ENCODE data around the gene CPNE1. TPM values are rescaled to one million over a fixed set of nuclear protein-coding genes. Genes with fewer than 3 reads are reported as not detected.

The CPNE1 gene
- total RNA-seq, 4 donors from 2014 or later, result 43.3 to 238 (median 103) TPM

DNA sequence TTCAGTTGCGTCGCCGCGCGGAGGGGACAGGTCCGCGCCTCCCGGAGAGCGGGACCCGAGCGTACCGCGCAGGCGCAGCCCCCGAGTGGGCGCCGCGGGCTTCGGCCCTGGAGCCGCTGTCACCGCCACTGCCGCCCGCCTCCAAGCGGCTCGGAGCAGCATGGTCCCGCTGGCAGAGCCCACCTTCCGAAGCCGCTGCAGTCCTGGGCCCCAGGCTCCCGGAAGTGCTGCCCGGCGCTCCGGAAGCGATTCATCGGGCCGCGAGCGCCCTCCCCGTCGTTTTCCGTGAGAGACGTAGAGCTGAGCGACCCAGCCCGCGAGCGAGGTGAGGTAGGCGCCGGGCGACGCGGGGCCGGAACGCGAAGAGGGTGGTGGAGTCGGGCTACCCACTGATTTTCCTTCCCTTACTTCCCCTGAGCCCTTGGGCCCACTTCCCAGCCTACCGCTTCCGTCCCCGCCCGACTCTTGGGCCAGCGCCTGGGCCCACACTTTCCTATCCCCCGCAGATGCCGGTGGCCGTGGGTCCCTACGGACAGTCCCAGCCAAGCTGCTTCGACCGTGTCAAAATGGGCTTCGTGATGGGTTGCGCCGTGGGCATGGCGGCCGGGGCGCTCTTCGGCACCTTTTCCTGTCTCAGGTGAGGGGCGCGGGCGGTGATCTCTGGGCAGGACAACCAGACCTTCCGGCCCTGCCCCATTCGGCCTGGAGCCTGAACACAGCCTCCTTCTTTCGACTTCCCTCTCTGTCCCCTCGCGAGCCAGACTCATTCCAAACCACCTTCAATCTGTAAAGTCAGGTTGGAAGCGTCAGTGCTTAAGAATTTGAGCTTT is 34.6 kb upstream of the CPNE1 start, which contains the start of the genes NFS1 and ROMO1:
TSS of gene NFS1 (minus strand) at position 226 of the 830 bp plus-strand sequence. CDS start at position 162, 64 bp downstream.
TSS of gene ROMO1 (plus strand) at position 279 of the 830 bp plus-strand sequence. CDS start at position 507, 228 bp downstream.
- Histone ChIP-seq H3K36me3 (peaks cover 41% of the 10 kb centered on the region), H3K27ac (peak within 1 kb of the TSS; percentile 89), H3K4me1 (peaks cover 29% of the 10 kb centered on the region), H3K27me3 (no peaks in the 10 kb centered on the region), H3K4me3 (peak within 1 kb of the TSS; percentile 81), H3K9me3 (no peaks in the 10 kb centered on the region)
- DNase-seq (ENCODE audit: low spot score in 2 of 2), result peak; percentile 91 to 93
- TF ChIP-seq POLR2A (IDR thresholded peaks at IDR 0.05), result peak in 1 of 2 donors; percentile 72
- no peak for TF ChIP-seq EP300 (IDR thresholded peaks at IDR 0.05)
- TF ChIP-seq, protein P1, sequence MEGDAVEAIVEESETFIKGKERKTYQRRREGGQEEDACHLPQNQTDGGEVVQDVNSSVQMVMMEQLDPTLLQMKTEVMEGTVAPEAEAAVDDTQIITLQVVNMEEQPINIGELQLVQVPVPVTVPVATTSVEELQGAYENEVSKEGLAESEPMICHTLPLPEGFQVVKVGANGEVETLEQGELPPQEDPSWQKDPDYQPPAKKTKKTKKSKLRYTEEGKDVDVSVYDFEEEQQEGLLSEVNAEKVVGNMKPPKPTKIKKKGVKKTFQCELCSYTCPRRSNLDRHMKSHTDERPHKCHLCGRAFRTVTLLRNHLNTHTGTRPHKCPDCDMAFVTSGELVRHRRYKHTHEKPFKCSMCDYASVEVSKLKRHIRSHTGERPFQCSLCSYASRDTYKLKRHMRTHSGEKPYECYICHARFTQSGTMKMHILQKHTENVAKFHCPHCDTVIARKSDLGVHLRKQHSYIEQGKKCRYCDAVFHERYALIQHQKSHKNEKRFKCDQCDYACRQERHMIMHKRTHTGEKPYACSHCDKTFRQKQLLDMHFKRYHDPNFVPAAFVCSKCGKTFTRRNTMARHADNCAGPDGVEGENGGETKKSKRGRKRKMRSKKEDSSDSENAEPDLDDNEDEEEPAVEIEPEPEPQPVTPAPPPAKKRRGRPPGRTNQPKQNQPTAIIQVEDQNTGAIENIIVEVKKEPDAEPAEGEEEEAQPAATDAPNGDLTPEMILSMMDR (IDR thresholded peaks at IDR 0.05), result peak in 1 of 2 donors; percentile 24
- peak in 2 of 3 donors; percentile 43 to 70 for TF ChIP-seq POLR2AphosphoS5 (IDR thresholded peaks at IDR 0.05)
- WGBS, result 0% methylated on average over 4 of the region's 81 CpGs

DNA sequence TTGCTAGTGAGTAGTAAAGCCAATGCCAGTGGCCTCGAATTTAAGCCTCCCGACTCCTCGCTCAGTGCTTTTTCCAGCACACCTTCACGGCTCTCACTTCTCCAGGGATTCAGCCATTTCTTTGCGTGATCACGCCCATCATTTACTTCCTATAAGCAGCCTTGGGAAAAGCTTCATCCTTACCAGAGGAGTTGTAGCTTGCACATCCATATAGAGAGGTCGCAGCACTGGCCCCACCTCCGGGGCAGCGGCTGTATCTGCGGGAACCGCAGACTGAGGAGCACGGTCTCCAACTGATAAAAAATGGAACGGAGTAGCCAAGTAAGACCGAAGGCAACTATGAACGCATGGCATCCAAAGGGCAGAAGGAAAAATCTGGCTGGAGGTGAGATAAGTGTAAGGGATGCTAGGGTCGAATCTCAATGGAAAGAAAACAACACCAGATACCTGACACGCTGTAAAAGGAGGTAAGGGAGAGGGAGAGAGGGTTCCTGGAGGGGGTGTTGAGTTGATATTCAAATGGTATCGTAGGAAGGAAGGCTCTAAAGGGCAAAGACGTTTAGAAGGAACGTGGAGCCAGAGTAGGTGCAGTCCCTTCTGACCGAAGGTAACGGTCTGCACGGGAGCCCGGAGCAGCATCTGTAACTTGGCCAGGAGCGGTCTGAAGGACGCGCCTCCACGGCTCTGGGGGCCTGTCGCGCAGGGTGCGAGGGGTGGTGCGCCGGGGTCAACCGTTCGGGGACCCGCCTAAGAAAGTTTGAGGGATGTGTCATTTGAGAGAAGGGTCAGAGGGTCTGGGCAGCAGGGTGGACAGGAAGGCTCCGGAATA is 33.8 kb upstream of the CPNE1 start:
- 7% methylated on average over 36 of the region's 37 CpGs for WGBS
- H3K27ac ChIP-seq, result peak overlapping the region; percentile 89
- H3K4me1 ChIP-seq, result peaks cover 29% of the 10 kb centered on the region
- DNase-seq (ENCODE audit: low spot score in 2 of 2), result peak in 1 of 2 donors; percentile 73
- peak overlapping the region; percentile 81 for H3K4me3 ChIP-seq
- H3K27me3 ChIP-seq, result no peaks in the 10 kb centered on the region
- H3K9me3 ChIP-seq, result no peaks in the 10 kb centered on the region
- TF ChIP-seq POLR2A (IDR thresholded peaks at IDR 0.05) (no peak), POLR2AphosphoS5 (IDR thresholded peaks at IDR 0.05) (no peak), EP300 (IDR thresholded peaks at IDR 0.05) (no peak)
- TF ChIP-seq, protein P1 (IDR thresholded peaks at IDR 0.05), result no peak
- H3K36me3 ChIP-seq, result peaks cover 41% of the 10 kb centered on the region

DNA sequence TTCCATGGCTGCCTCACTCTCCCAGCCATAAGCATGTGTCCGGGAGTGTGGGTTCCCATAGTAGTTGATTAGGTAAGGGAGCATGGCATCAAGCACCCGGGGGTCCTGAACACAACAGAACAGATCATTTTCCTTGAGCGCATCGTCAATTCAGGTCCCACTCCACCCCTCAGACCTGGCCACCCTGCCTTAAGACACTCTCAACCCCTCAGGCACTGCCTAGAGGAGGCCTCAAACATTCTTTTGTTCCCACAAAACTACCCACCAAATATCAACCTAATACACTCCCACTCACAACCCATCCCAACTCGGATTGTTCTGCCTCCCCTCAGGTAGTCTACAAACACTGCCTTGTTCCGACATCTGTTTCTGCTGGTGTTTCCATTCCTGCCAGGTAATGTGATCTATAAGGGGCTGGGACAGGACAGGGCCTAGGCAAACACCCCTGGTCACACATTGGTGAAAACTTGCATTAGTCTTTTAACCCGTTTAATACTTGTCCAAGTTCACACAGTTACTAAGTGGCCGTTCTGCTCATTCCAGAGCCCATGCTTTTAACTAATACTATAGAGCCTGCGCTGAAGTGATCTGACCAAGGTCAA is 33.1 kb upstream of the CPNE1 start:
- no peak overlapping the region for H3K27ac ChIP-seq
- H3K27me3 ChIP-seq, result no peaks in the 10 kb centered on the region
- peak overlapping the region; percentile 81 for H3K4me3 ChIP-seq
- H3K4me1 ChIP-seq, result peaks cover 29% of the 10 kb centered on the region
- H3K9me3 ChIP-seq, result no peaks in the 10 kb centered on the region
- no peak for DNase-seq (ENCODE audit: low spot score in 2 of 2)
- TF ChIP-seq POLR2A (IDR thresholded peaks at IDR 0.05) (no peak), POLR2AphosphoS5 (IDR thresholded peaks at IDR 0.05) (no peak), EP300 (IDR thresholded peaks at IDR 0.05) (no peak)
- TF ChIP-seq, protein P1 (IDR thresholded peaks at IDR 0.05), result no peak
- peaks cover 41% of the 10 kb centered on the region for H3K36me3 ChIP-seq
- WGBS, result 73% methylated on average over 9 of the region's 9 CpGs

DNA sequence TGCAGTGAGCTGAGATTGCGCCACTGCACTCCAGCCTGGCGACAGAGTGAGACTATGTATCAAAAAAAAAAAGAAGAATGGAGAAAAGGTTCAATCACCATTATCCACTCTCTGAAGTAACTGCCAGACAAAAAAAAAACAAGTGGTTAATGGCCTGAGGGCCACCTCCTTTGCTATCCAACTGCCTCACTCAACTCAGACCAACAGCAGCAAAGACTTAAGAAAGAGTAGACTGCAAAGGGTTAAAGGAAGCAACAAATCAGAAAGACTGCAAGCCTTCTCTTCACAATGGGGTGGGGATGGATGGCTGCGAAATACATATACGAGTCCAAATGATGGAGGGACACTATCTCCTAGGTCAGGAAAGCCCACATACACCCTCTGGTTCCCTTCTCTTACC is 31.3 kb upstream of the CPNE1 start:
- Histone ChIP-seq H3K27ac (no peak overlapping the region), H3K27me3 (no peaks in the 10 kb centered on the region), H3K36me3 (peaks cover 50% of the 10 kb centered on the region), H3K4me3 (no peak overlapping the region), H3K9me3 (no peaks in the 10 kb centered on the region), H3K4me1 (peaks cover 29% of the 10 kb centered on the region)
- 92% methylated on average over 4 of the region's 4 CpGs for WGBS
- TF ChIP-seq, protein P1 (IDR thresholded peaks at IDR 0.05), result no peak
- TF ChIP-seq EP300 (IDR thresholded peaks at IDR 0.05) (no peak), POLR2A (IDR thresholded peaks at IDR 0.05) (no peak), POLR2AphosphoS5 (IDR thresholded peaks at IDR 0.05) (no peak)
- DNase-seq (ENCODE audit: low spot score in 2 of 2), result no peak
